ENCODE data around the gene TSNAX.
A peak's percentile ranks its signal among the peaks of the same experiment; 100 is the strongest.

The TSNAX gene

GRCh38 chr1:231583376-231583775, 54.9 kb downstream of the TSNAX start:
- TF ChIP-seq, protein P1, sequence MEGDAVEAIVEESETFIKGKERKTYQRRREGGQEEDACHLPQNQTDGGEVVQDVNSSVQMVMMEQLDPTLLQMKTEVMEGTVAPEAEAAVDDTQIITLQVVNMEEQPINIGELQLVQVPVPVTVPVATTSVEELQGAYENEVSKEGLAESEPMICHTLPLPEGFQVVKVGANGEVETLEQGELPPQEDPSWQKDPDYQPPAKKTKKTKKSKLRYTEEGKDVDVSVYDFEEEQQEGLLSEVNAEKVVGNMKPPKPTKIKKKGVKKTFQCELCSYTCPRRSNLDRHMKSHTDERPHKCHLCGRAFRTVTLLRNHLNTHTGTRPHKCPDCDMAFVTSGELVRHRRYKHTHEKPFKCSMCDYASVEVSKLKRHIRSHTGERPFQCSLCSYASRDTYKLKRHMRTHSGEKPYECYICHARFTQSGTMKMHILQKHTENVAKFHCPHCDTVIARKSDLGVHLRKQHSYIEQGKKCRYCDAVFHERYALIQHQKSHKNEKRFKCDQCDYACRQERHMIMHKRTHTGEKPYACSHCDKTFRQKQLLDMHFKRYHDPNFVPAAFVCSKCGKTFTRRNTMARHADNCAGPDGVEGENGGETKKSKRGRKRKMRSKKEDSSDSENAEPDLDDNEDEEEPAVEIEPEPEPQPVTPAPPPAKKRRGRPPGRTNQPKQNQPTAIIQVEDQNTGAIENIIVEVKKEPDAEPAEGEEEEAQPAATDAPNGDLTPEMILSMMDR (IDR thresholded peaks at IDR 0.05; ENCODE audit: insufficient read depth, low read length), result no peak
- TF ChIP-seq SPI1 (IDR thresholded peaks at IDR 0.05; ENCODE audit: borderline replicate concordance, low read depth) (no peak), GABPA (IDR thresholded peaks at IDR 0.05; ENCODE audit: low read depth) (no peak), REST (IDR thresholded peaks at IDR 0.05; ENCODE audit: insufficient replicate concordance, low read depth) (no peak), POLR2AphosphoS5 (IDR thresholded peaks at IDR 0.05; ENCODE audit: low read depth) (no peak)
- no peaks in the 10 kb centered on the region for H3K27me3 ChIP-seq (ENCODE audit: insufficient read depth, poor library complexity, severe bottlenecking)
- H3K27ac ChIP-seq (replicated peaks), result no peak overlapping the region
- no peak overlapping the region for H3K4me3 ChIP-seq (replicated peaks; ENCODE audit: insufficient read depth, low read length)
- DNase-seq (ENCODE audit: low read depth in 1 of 2, low spot score in 1 of 2), result no peak

- no peak overlapping the region for H3K4me3 ChIP-seq (replicated peaks; ENCODE audit: insufficient read depth, low read length)
- no peaks in the 10 kb centered on the region for H3K27me3 ChIP-seq (ENCODE audit: insufficient read depth, poor library complexity, severe bottlenecking)
- TF ChIP-seq GABPA (IDR thresholded peaks at IDR 0.05; ENCODE audit: low read depth) (no peak), POLR2AphosphoS5 (IDR thresholded peaks at IDR 0.05; ENCODE audit: low read depth) (no peak), SPI1 (IDR thresholded peaks at IDR 0.05; ENCODE audit: borderline replicate concordance, low read depth) (no peak), REST (IDR thresholded peaks at IDR 0.05; ENCODE audit: insufficient replicate concordance, low read depth) (no peak)
- TF ChIP-seq, protein P1 (IDR thresholded peaks at IDR 0.05; ENCODE audit: insufficient read depth, low read length), result no peak
- H3K27ac ChIP-seq (replicated peaks), result no peak overlapping the region
- peak in 1 of 2 experiments; percentile 38 for DNase-seq (ENCODE audit: low read depth in 1 of 2, low spot score in 1 of 2)
Observed at GRCh38 chr1:231584117-231584516, 55.6 kb downstream of the TSNAX start.

DNA sequence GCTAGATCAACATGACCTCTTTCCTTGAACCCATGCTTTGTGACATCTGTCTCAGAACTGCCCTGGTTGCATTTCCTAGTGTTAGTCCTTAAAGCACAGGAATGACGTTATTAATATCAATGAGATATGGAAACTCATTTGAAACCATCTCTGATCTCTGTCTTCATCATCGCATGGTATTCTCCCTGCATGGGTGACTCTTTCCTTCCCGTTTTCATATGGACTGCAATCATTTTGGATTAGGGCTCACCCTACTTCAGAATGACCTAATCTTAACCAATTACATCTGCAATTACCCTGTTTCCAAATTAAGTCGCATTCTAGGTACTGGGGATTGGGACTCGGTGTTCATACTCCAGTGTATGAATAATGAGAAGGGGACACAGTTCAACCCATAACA, 56.5 kb downstream of the TSNAX start:
- no peaks in the 10 kb centered on the region for H3K27me3 ChIP-seq (ENCODE audit: insufficient read depth, poor library complexity, severe bottlenecking)
- DNase-seq (ENCODE audit: low read depth in 1 of 2, low spot score in 1 of 2), result no peak
- H3K27ac ChIP-seq (replicated peaks), result no peak overlapping the region
- TF ChIP-seq POLR2AphosphoS5 (IDR thresholded peaks at IDR 0.05; ENCODE audit: low read depth) (no peak), REST (IDR thresholded peaks at IDR 0.05; ENCODE audit: insufficient replicate concordance, low read depth) (no peak), GABPA (IDR thresholded peaks at IDR 0.05; ENCODE audit: low read depth) (no peak), SPI1 (IDR thresholded peaks at IDR 0.05; ENCODE audit: borderline replicate concordance, low read depth) (no peak)
- TF ChIP-seq, protein P1 (IDR thresholded peaks at IDR 0.05; ENCODE audit: insufficient read depth, low read length), result no peak
- no peak overlapping the region for H3K4me3 ChIP-seq (replicated peaks; ENCODE audit: insufficient read depth, low read length)

Data from HL-60 (cell line).